ENCODE measurements around the gene ADGRD1.

DNA sequence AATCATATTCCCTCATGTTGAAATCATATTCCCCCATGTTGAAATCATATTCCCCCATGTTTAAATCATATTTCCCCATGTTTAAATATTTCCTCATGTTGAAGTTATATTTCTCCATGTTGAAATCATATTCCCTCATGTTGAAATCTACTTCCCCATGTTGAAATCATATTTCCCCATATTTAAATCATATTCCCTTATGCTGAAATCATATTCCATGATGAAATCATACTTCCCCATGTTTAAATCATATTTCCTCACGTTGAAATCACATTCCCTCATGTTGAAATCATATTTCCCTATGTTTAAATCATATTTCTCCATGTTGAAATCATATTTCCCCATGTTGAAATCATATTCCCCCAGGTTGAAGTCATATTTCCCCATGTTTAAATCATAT lies 34.6 kb upstream of the ADGRD1 start:
- TF ChIP-seq RAD21 (IDR thresholded peaks at IDR 0.05; ENCODE audit: low read depth) = no peak
- TF ChIP-seq, protein P1, sequence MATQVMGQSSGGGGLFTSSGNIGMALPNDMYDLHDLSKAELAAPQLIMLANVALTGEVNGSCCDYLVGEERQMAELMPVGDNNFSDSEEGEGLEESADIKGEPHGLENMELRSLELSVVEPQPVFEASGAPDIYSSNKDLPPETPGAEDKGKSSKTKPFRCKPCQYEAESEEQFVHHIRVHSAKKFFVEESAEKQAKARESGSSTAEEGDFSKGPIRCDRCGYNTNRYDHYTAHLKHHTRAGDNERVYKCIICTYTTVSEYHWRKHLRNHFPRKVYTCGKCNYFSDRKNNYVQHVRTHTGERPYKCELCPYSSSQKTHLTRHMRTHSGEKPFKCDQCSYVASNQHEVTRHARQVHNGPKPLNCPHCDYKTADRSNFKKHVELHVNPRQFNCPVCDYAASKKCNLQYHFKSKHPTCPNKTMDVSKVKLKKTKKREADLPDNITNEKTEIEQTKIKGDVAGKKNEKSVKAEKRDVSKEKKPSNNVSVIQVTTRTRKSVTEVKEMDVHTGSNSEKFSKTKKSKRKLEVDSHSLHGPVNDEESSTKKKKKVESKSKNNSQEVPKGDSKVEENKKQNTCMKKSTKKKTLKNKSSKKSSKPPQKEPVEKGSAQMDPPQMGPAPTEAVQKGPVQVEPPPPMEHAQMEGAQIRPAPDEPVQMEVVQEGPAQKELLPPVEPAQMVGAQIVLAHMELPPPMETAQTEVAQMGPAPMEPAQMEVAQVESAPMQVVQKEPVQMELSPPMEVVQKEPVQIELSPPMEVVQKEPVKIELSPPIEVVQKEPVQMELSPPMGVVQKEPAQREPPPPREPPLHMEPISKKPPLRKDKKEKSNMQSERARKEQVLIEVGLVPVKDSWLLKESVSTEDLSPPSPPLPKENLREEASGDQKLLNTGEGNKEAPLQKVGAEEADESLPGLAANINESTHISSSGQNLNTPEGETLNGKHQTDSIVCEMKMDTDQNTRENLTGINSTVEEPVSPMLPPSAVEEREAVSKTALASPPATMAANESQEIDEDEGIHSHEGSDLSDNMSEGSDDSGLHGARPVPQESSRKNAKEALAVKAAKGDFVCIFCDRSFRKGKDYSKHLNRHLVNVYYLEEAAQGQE (IDR thresholded peaks at IDR 0.05; ENCODE audit: low read depth) = no peak
- TF ChIP-seq EP300 (IDR thresholded peaks at IDR 0.05; ENCODE audit: borderline replicate concordance) = no peak
